Osteoblast (primary cell): ENCODE data around the gene FGF11. TPM values are rescaled to one million over a fixed set of nuclear protein-coding genes. Genes with fewer than 3 reads are reported as not detected.
A peak's percentile ranks its signal among the peaks of the same experiment; 100 is the strongest.

Experiments
- DNase-seq: peaks from one replicate; pipeline ENCODE4 v3.0.0; 2011; ENCODE audit warnings: low spot score, mixed read lengths; ENCODE audit not compliant: insufficient read length; ENCODE audit errors: missing footprints
- H2AFZ ChIP-seq: 2 replicates; pipeline ENCODE4 v1.6.0; 2011; ENCODE audit warnings: mild to moderate bottlenecking, low read length
- H3K27ac ChIP-seq: 2 replicates; pipeline ENCODE4 v1.5.1; 2011; ENCODE audit warnings: mild to moderate bottlenecking, low read depth, low read length, moderate library complexity
- H3K27me3 ChIP-seq: 2 replicates; pipeline ENCODE4 v1.6.0; 2012; ENCODE audit warnings: mild to moderate bottlenecking, control low read depth, inconsistent platforms, low read length, moderate library complexity; ENCODE audit not compliant: insufficient read depth
- H3K36me3 ChIP-seq: 2 replicates; pipeline ENCODE4 v1.5.1; 2011; ENCODE audit warnings: mild to moderate bottlenecking, low read length, control low read depth, moderate library complexity; ENCODE audit not compliant: insufficient read depth
- H3K4me1 ChIP-seq: 2 replicates; pipeline ENCODE4 v1.5.1; 2011; ENCODE audit warnings: mild to moderate bottlenecking, low read length, control low read depth, moderate library complexity; ENCODE audit not compliant: insufficient read depth
- H3K4me2 ChIP-seq: 2 replicates; pipeline ENCODE4 v1.6.0; 2011; ENCODE audit warnings: mild to moderate bottlenecking, low read length; ENCODE audit not compliant: insufficient read depth
- H3K4me3 ChIP-seq: fragments of 200-600 bp; sonication (generic); 3 replicates; pipeline ENCODE4 v1.5.1; 2012; ENCODE audit warnings: mild to moderate bottlenecking, low read length, inconsistent platforms; ENCODE audit not compliant: insufficient read depth
- H3K79me2 ChIP-seq: 2 replicates; pipeline ENCODE4 v1.6.0; 2012; ENCODE audit warnings: mild to moderate bottlenecking, low read length, control low read depth, inconsistent platforms; ENCODE audit not compliant: insufficient read depth
- H3K9me3 ChIP-seq: 2 replicates; pipeline ENCODE4 v1.5.1; 2011; ENCODE audit warnings: low read depth, low read length, control low read depth
- H4K20me1 ChIP-seq: 2 replicates; pipeline ENCODE4 v1.6.0; 2012; ENCODE audit warnings: mild to moderate bottlenecking, low read length, control low read depth; ENCODE audit not compliant: insufficient read depth
- total RNA-seq: library from RNA; depleted of rRNA; stranded (reverse); fragments of >200 nt; gene quantifications from 2 replicates; pipeline ENCODE4 v1.2.3, GENCODE V29; 2012
- TF ChIP-seq, protein P1 (sequence below): IDR thresholded peaks from 2 replicates; pipeline ENCODE4 v1.5.1; 2011; ENCODE audit warnings: mild to moderate bottlenecking, low read depth, low read length, moderate library complexity; ENCODE audit errors: extremely low read depth

The FGF11 gene
- total RNA-seq, 1 donor, result 0.36 TPM

DNA sequence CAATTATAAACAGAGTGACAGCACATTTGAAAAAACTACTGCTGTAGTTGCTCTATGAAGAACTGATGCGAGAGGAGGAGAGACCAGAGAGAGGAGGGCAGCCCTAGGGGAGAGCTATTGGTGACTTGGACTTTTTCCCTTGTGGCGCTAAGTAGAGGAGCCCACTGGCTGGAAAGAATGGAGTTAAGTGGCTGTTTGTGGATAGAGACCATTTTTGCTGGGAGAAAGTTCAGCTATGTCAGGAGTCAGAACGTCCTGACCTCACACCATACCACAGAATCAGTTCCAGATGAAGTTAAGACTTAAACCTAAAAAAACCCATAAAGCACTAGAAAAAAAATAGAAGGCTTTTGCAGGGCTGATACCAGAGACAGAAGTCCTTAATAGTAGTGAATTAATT, 46.9 kb downstream of the FGF11 start:
- peaks cover 28% of the 10 kb centered on the region for H3K4me1 ChIP-seq
- H3K4me3 ChIP-seq, result peak overlapping the region; percentile 95
- H3K27me3 ChIP-seq, result no peaks in the 10 kb centered on the region
- TF ChIP-seq, protein P1, sequence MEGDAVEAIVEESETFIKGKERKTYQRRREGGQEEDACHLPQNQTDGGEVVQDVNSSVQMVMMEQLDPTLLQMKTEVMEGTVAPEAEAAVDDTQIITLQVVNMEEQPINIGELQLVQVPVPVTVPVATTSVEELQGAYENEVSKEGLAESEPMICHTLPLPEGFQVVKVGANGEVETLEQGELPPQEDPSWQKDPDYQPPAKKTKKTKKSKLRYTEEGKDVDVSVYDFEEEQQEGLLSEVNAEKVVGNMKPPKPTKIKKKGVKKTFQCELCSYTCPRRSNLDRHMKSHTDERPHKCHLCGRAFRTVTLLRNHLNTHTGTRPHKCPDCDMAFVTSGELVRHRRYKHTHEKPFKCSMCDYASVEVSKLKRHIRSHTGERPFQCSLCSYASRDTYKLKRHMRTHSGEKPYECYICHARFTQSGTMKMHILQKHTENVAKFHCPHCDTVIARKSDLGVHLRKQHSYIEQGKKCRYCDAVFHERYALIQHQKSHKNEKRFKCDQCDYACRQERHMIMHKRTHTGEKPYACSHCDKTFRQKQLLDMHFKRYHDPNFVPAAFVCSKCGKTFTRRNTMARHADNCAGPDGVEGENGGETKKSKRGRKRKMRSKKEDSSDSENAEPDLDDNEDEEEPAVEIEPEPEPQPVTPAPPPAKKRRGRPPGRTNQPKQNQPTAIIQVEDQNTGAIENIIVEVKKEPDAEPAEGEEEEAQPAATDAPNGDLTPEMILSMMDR, result no peak
- peaks cover 2% of the 10 kb centered on the region for H3K36me3 ChIP-seq
- H4K20me1 ChIP-seq, result peaks cover 56% of the 10 kb centered on the region
- no peaks in the 10 kb centered on the region for H3K9me3 ChIP-seq
- H3K4me2 ChIP-seq, result peak overlapping the region; percentile 91
- H3K27ac ChIP-seq, result peak overlapping the region; percentile 43
- peak; percentile 46 for DNase-seq
- H2AFZ ChIP-seq, result no peak overlapping the region
- peaks cover 67% of the 10 kb centered on the region for H3K79me2 ChIP-seq

GRCh38 chr17:7490144-7490543, 50.8 kb downstream of the FGF11 start:
- H4K20me1 ChIP-seq, result peaks cover 84% of the 10 kb centered on the region
- no peak overlapping the region for H3K4me3 ChIP-seq
- H3K27me3 ChIP-seq, result no peaks in the 10 kb centered on the region
- no peak overlapping the region for H3K4me2 ChIP-seq
- peaks cover 98% of the 10 kb centered on the region for H3K79me2 ChIP-seq
- H3K9me3 ChIP-seq, result no peaks in the 10 kb centered on the region
- H3K27ac ChIP-seq, result no peak overlapping the region
- peaks cover 7% of the 10 kb centered on the region for H3K36me3 ChIP-seq
- TF ChIP-seq, protein P1, result no peak
- no peak for DNase-seq
- peaks cover 20% of the 10 kb centered on the region for H3K4me1 ChIP-seq
- H2AFZ ChIP-seq, result no peak overlapping the region

- H3K4me1 ChIP-seq, result peaks cover 13% of the 10 kb centered on the region
- no peak overlapping the region for H3K4me3 ChIP-seq
- H4K20me1 ChIP-seq, result peaks cover 83% of the 10 kb centered on the region
Observed at GRCh38 chr17:7491583-7491982, 52.3 kb downstream of the FGF11 start.

GRCh38 chr17:7493941-7494340, 54.6 kb downstream of the FGF11 start:
- peaks cover 37% of the 10 kb centered on the region for H3K36me3 ChIP-seq

More at GRCh38 chr17:7491583-7491982, 52.3 kb downstream of the FGF11 start:
- no peaks in the 10 kb centered on the region for H3K27me3 ChIP-seq
- peaks cover 17% of the 10 kb centered on the region for H3K36me3 ChIP-seq
- peaks cover 100% of the 10 kb centered on the region for H3K79me2 ChIP-seq
- DNase-seq, result no peak
- no peak overlapping the region for H2AFZ ChIP-seq
- no peak overlapping the region for H3K27ac ChIP-seq
- no peak overlapping the region for H3K4me2 ChIP-seq
- TF ChIP-seq, protein P1, result no peak
- H3K9me3 ChIP-seq, result no peaks in the 10 kb centered on the region

More at GRCh38 chr17:7493941-7494340, 54.6 kb downstream of the FGF11 start:
- peak; percentile 51 for DNase-seq
- Histone ChIP-seq H3K9me3 (no peaks in the 10 kb centered on the region), H3K4me1 (no peaks in the 10 kb centered on the region), H4K20me1 (peaks cover 81% of the 10 kb centered on the region), H3K27ac (no peak overlapping the region), H2AFZ (no peak overlapping the region), H3K4me2 (no peak overlapping the region), H3K79me2 (peaks cover 97% of the 10 kb centered on the region), H3K27me3 (no peaks in the 10 kb centered on the region), H3K4me3 (no peak overlapping the region)
- TF ChIP-seq, protein P1, result no peak

Other genes starting within 250 kb of the FGF11 start
- 10.1 and 11.8 TPM in 2 replicates for gene DLG4, start 219.7 kb upstream of the FGF11 start, total RNA-seq
- 162 and 163 TPM in 2 replicates for gene ACADVL, start 219.6 kb upstream of the FGF11 start, total RNA-seq
- 106 and 123 TPM in 2 replicates for gene DVL2, start 205.0 kb upstream of the FGF11 start, total RNA-seq
- 53.2 and 55.4 TPM in 2 replicates for gene PHF23, start 200.1 kb upstream of the FGF11 start, total RNA-seq
- gene GABARAP, start 197.1 kb upstream of the FGF11 start, total RNA-seq, result 396 and 422 TPM in 2 replicates
- gene CTDNEP1, start 187.8 kb upstream of the FGF11 start, total RNA-seq, result 29.8 and 31.8 TPM in 2 replicates
- 21.7 and 26.2 TPM in 2 replicates for gene ELP5, start 187.3 kb upstream of the FGF11 start, total RNA-seq
- gene CLDN7, start 177.0 kb upstream of the FGF11 start, total RNA-seq, result 0.36 and 1.8 TPM in 2 replicates
- under 0.01 and 0.29 TPM in 2 replicates for gene SLC2A4, start 157.8 kb upstream of the FGF11 start, total RNA-seq
- gene YBX2, start 144.9 kb upstream of the FGF11 start, total RNA-seq, result under 0.01 TPM in 1 of 2 replicates, not detected in the other
- 436 and 491 TPM in 2 replicates for gene EIF5A, start 131.9 kb upstream of the FGF11 start, total RNA-seq
- 46.9 and 48.1 TPM in 2 replicates for gene GPS2, start 124.2 kb upstream of the FGF11 start, total RNA-seq
- gene NEURL4, start 110.2 kb upstream of the FGF11 start, total RNA-seq, result 14.7 and 18.8 TPM in 2 replicates
- 0.59 TPM in 1 of 2 replicates, not detected in the other for gene ACAP1, start 103.0 kb upstream of the FGF11 start, total RNA-seq
- 11.5 and 11.9 TPM in 2 replicates for gene KCTD11, start 87.3 kb upstream of the FGF11 start, total RNA-seq
- not detected in 2 replicates for gene TMEM95, start 84.4 kb upstream of the FGF11 start, total RNA-seq
- gene TNK1, start 58.4 kb upstream of the FGF11 start, total RNA-seq, result 0.36 TPM in 1 of 2 replicates, not detected in the other
- gene PLSCR3, start 45.0 kb upstream of the FGF11 start, total RNA-seq, result 19.4 and 27.9 TPM in 2 replicates
- gene TMEM256, start 35.4 kb upstream of the FGF11 start, total RNA-seq, result 59.4 and 84.6 TPM in 2 replicates
- 5.3 and 5.8 TPM in 2 replicates for gene NLGN2, start 31.7 kb upstream of the FGF11 start, total RNA-seq
- not detected in 2 replicates for gene SPEM1, start 19.2 kb upstream of the FGF11 start, total RNA-seq
- not detected in 2 replicates for gene SPEM2, start 13.9 kb upstream of the FGF11 start, total RNA-seq
- gene SPEM3, start 10.7 kb upstream of the FGF11 start, total RNA-seq, result not detected in 2 replicates
- 1.2 and 1.8 TPM in 2 replicates for gene TMEM102, start 4.1 kb upstream of the FGF11 start, total RNA-seq
- 5.3 and 5.4 TPM in 2 replicates for gene CHRNB1, start 5.5 kb downstream of the FGF11 start, total RNA-seq
- 36.2 and 36.5 TPM in 2 replicates for gene ZBTB4, start 40.1 kb downstream of the FGF11 start, total RNA-seq
- not detected in 2 replicates for gene SLC35G6, start 41.9 kb downstream of the FGF11 start, total RNA-seq
- gene POLR2A, start 44.9 kb downstream of the FGF11 start, total RNA-seq, result 95.9 and 101 TPM in 2 replicates
- gene TNFSF12, start 109.5 kb downstream of the FGF11 start, total RNA-seq, result 11.2 and 12.7 TPM in 2 replicates
- 0.59 and 1.1 TPM in 2 replicates for gene TNFSF13, start 119.2 kb downstream of the FGF11 start, total RNA-seq
- gene SENP3, start 122.4 kb downstream of the FGF11 start, total RNA-seq, result 54.2 and 68.0 TPM in 2 replicates
- gene CD68, start 140.1 kb downstream of the FGF11 start, total RNA-seq, result 31.8 and 55.7 TPM in 2 replicates
- gene MPDU1, start 144.3 kb downstream of the FGF11 start, total RNA-seq, result 60.1 and 64.1 TPM in 2 replicates
- 0.59 and 0.72 TPM in 2 replicates for gene SOX15, start 150.6 kb downstream of the FGF11 start, total RNA-seq
- 41.8 and 42.7 TPM in 2 replicates for gene FXR2, start 175.4 kb downstream of the FGF11 start, total RNA-seq
- 41.3 and 52.5 TPM in 2 replicates for gene SAT2, start 188.3 kb downstream of the FGF11 start, total RNA-seq
- gene SHBG, start 190.6 kb downstream of the FGF11 start, total RNA-seq, result 0.36 and 0.88 TPM in 2 replicates
- under 0.01 TPM in 1 of 2 replicates, not detected in the other for gene ATP1B2, start 211.4 kb downstream of the FGF11 start, total RNA-seq
- gene TP53, start 248.0 kb downstream of the FGF11 start, total RNA-seq, result 63.9 and 71.3 TPM in 2 replicates
- 3.5 and 4.3 TPM in 2 replicates for gene WRAP53, start 249.0 kb downstream of the FGF11 start, total RNA-seq